ENCODE measurements around the gene CNNM2. TPM values are rescaled to one million over a fixed set of nuclear protein-coding genes. Genes with fewer than 3 reads are reported as not detected.

The CNNM2 gene
- total and polyA plus RNA-seq, 2 experiments from 2014 or later: 1.0 to 5.7 TPM

- Histone ChIP-seq H4K20me1 (ENCODE audit: insufficient read depth) (no peaks in the 10 kb centered on the region), H3K79me2 (ENCODE audit: insufficient read depth) (no peaks in the 10 kb centered on the region), H3K27ac (no peak overlapping the region), H3K4me2 (ENCODE audit: unreplicated experiment) (no peak overlapping the region), H3K4me3 (no peak overlapping the region), H2AFZ (no peak overlapping the region), H3K9me2 (ENCODE audit: insufficient read depth) (no peaks in the 10 kb centered on the region), H3K4me1 (ENCODE audit: insufficient read depth) (peaks cover 18% of the 10 kb centered on the region), H3F3A (ENCODE audit: insufficient read depth) (peaks cover 17% of the 10 kb centered on the region), H3K36me3 (ENCODE audit: low read depth) (no peaks in the 10 kb centered on the region), H3K27me3 (replicated peaks; ENCODE audit: insufficient read depth) (no peaks in the 10 kb centered on the region), H3K9me3 (ENCODE audit: low read depth) (no peaks in the 10 kb centered on the region), H3K9ac (no peak overlapping the region)
- in situ Hi-C loops (cut with MboI): no loop called here
- no peak for DNase-seq
- 93% methylated on average over 6 of the region's 6 CpGs for WGBS, 2 experiments (ENCODE audit: low coverage in 1 of 2, low lambda C conversion rate in 2 of 2, missing lambda C conversion rate in 2 of 2)
- TF ChIP-seq EZH2phosphoT487 (IDR thresholded peaks at IDR 0.05; ENCODE audit: insufficient read depth, low read depth): no peak
- TF ChIP-seq EZH2 (IDR thresholded peaks at IDR 0.05; ENCODE audit: insufficient read depth, poor library complexity, severe bottlenecking): no peak
These were observed 131.1 kb downstream of the CNNM2 start for GRCh38 chr10:103049237-103049636.

- peak; percentile 22 for DNase-seq
These were observed 135.8 kb downstream of the CNNM2 start for GRCh38 chr10:103053659-103054581.

GRCh38 chr10:103054621-103055020, 136.5 kb downstream of the CNNM2 start:
- H3K27me3 ChIP-seq (replicated peaks; ENCODE audit: insufficient read depth): no peaks in the 10 kb centered on the region
- H3F3A ChIP-seq (ENCODE audit: insufficient read depth): peaks cover 5% of the 10 kb centered on the region; the same call in 1 of the 2 replicates
- TF ChIP-seq EZH2phosphoT487 (IDR thresholded peaks at IDR 0.05; ENCODE audit: insufficient read depth, low read depth) (no peak), EZH2 (IDR thresholded peaks at IDR 0.05; ENCODE audit: insufficient read depth, poor library complexity, severe bottlenecking) (no peak)
- H3K9ac ChIP-seq: no peak overlapping the region
- no peaks in the 10 kb centered on the region for H3K9me3 ChIP-seq (ENCODE audit: low read depth)
- H4K20me1 ChIP-seq (ENCODE audit: insufficient read depth): no peaks in the 10 kb centered on the region
- H3K4me3 ChIP-seq: no peak overlapping the region
- no peak overlapping the region for H3K27ac ChIP-seq
- H3K4me2 ChIP-seq (ENCODE audit: unreplicated experiment): no peak overlapping the region
- no peak for DNase-seq
- WGBS, 2 experiments (ENCODE audit: low coverage in 1 of 2, low lambda C conversion rate in 2 of 2, missing lambda C conversion rate in 2 of 2): 95 to 100% methylated on average over 3 of the region's 3 CpGs
- H3K4me1 ChIP-seq (ENCODE audit: insufficient read depth): no peaks in the 10 kb centered on the region
- H3K9me2 ChIP-seq (ENCODE audit: insufficient read depth): no peaks in the 10 kb centered on the region
- no peaks in the 10 kb centered on the region for H3K79me2 ChIP-seq (ENCODE audit: insufficient read depth)
- H2AFZ ChIP-seq: no peak overlapping the region
- H3K36me3 ChIP-seq (ENCODE audit: low read depth): no peaks in the 10 kb centered on the region; the same call in 1 of the 2 replicates
- in situ Hi-C loops (cut with MboI): loop anchor here (10.0 to 25.0 kb wide), 2 partner anchors 130 to 317 kb away; partner anchors contain the start of gene WBP1L

More at GRCh38 chr10:103053659-103054581, 135.8 kb downstream of the CNNM2 start:
- WGBS, 2 experiments (ENCODE audit: low coverage in 1 of 2, low lambda C conversion rate in 2 of 2, missing lambda C conversion rate in 2 of 2): 75 to 84% methylated on average over 20 of the region's 20 CpGs
- Histone ChIP-seq H4K20me1 (ENCODE audit: insufficient read depth) (no peaks in the 10 kb centered on the region), H3K36me3 (ENCODE audit: low read depth) (no peaks in the 10 kb centered on the region; the same call in 1 of the 2 replicates), H3K27me3 (replicated peaks; ENCODE audit: insufficient read depth) (no peaks in the 10 kb centered on the region), H3K9me2 (ENCODE audit: insufficient read depth) (no peaks in the 10 kb centered on the region), H3K79me2 (ENCODE audit: insufficient read depth) (no peaks in the 10 kb centered on the region), H3K4me1 (ENCODE audit: insufficient read depth) (no peaks in the 10 kb centered on the region), H3K4me2 (ENCODE audit: unreplicated experiment) (no peak overlapping the region), H3K4me3 (no peak overlapping the region), H3K27ac (no peak overlapping the region), H3K9ac (no peak overlapping the region), H2AFZ (no peak overlapping the region), H3F3A (ENCODE audit: insufficient read depth) (peaks cover 5% of the 10 kb centered on the region; the same call in 1 of the 2 replicates), H3K9me3 (ENCODE audit: low read depth) (no peaks in the 10 kb centered on the region)
- in situ Hi-C loops (cut with MboI): loop anchor here (10.0 to 25.0 kb wide), 2 partner anchors 129 to 317 kb away; partner anchors contain the start of gene WBP1L
- TF ChIP-seq EZH2phosphoT487 (IDR thresholded peaks at IDR 0.05; ENCODE audit: insufficient read depth, low read depth): no peak
- no peak for TF ChIP-seq EZH2 (IDR thresholded peaks at IDR 0.05; ENCODE audit: insufficient read depth, poor library complexity, severe bottlenecking)

GRCh38 chr10:103055105-103055504, 137.0 kb downstream of the CNNM2 start:
- WGBS, 2 experiments (ENCODE audit: low coverage in 1 of 2, low lambda C conversion rate in 2 of 2, missing lambda C conversion rate in 2 of 2): 53 to 58% methylated on average over 4 of the region's 4 CpGs
- in situ Hi-C loops (cut with MboI): loop anchor here (10.0 to 25.0 kb wide), 2 partner anchors 130 to 318 kb away; partner anchors contain the start of gene WBP1L
- Histone ChIP-seq H3K9ac (no peak overlapping the region), H3K4me2 (ENCODE audit: unreplicated experiment) (no peak overlapping the region), H3K4me1 (ENCODE audit: insufficient read depth) (no peaks in the 10 kb centered on the region), H3F3A (ENCODE audit: insufficient read depth) (peaks cover 5% of the 10 kb centered on the region; the same call in 1 of the 2 replicates), H3K9me3 (ENCODE audit: low read depth) (no peaks in the 10 kb centered on the region), H3K79me2 (ENCODE audit: insufficient read depth) (no peaks in the 10 kb centered on the region), H3K36me3 (ENCODE audit: low read depth) (no peaks in the 10 kb centered on the region; the same call in 1 of the 2 replicates), H3K27ac (no peak overlapping the region), H3K9me2 (ENCODE audit: insufficient read depth) (no peaks in the 10 kb centered on the region), H2AFZ (no peak overlapping the region), H3K27me3 (replicated peaks; ENCODE audit: insufficient read depth) (no peaks in the 10 kb centered on the region), H4K20me1 (ENCODE audit: insufficient read depth) (no peaks in the 10 kb centered on the region), H3K4me3 (no peak overlapping the region)
- no peak for TF ChIP-seq EZH2phosphoT487 (IDR thresholded peaks at IDR 0.05; ENCODE audit: insufficient read depth, low read depth)
- TF ChIP-seq EZH2 (IDR thresholded peaks at IDR 0.05; ENCODE audit: insufficient read depth, poor library complexity, severe bottlenecking): no peak
- no peak for DNase-seq
